G401 (cell line): ENCODE measurements around the gene NPHP4. TPM values are rescaled to one million over a fixed set of nuclear protein-coding genes. Genes with fewer than 3 reads are reported as not detected.

Source experiments
- DNase-seq: peaks from one replicate; pipeline ENCODE4 v3.0.0-alpha.2; 2015; ENCODE audit warnings: low spot score
- in situ Hi-C: cut with HindIII; loops from 2 replicates; pipeline ENCODE4 v1.10.0; 2016; ENCODE audit warnings: low sequenced_read_pairs, mixed read lengths
- total RNA-seq: library from RNA; depleted of rRNA; stranded (reverse); fragments of >200 nt; shearing (Covaris generic); gene quantifications from 2 replicates; pipeline ENCODE4 v1.2.3, GENCODE V29; 2014; rRNA removed

Gene NPHP4
- total RNA-seq, 1 experiment from 2014 or later, result 7.6 TPM

DNA sequence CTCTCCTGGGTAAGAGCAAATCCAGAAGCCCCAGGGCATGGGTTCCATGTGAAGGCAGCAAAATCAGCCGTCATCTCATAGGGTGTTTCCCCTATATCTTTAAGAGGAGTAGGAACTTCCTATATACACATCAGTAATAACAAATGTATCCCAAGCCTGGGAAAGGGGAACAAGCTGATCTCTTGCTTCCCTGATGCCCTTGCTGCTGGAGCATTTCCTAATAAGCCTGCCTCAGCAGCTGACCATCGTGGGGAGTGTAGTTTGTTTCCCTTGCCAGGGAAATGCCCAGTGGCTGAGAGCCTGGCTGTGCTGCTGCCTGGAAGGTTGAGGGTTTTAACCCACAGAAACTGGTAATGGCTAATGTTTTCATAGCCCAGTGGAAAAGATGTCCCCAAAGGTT is 177.0 kb downstream of the NPHP4 start:
- in situ Hi-C loops, result no loop called here
- DNase-seq, result no peak

GRCh38 chr1:5814046-5814619 is 178.1 kb downstream of the NPHP4 start:
- DNase-seq, result no peak
- in situ Hi-C loops, result no loop called here

DNA sequence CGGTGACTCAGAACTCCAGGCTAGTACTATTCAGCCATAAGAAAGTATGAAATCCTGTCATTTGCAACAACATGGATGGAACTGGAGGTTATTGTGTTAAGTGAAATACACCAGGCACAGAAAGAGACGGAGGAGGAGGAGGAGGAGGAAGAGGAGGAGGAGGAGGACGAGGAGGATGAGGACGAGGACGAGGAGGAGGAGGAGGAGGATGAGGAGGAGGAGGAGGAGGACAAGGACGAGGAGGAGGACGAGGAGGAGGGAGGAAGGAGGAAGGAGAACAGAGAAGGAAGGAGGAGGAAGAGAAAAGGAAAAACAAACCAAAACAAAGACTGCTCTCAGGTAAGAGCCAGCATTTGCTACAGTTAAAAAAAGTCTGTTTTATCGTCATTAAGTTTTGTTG is 178.7 kb downstream of the NPHP4 start:
- in situ Hi-C loops, result no loop called here
- DNase-seq, result no peak

Other genes starting within 250 kb of the NPHP4 start
- 0.71 and 1.8 TPM in 2 replicates for gene KCNAB2, start 53.5 kb upstream of the NPHP4 start, total RNA-seq
- 12.0 and 13.5 TPM in 2 replicates for gene CHD5, start 187.9 kb upstream of the NPHP4 start, total RNA-seq
- gene RPL22, start 207.2 kb upstream of the NPHP4 start, total RNA-seq, result 286 and 296 TPM in 2 replicates
- 0.44 and 5.1 TPM in 2 replicates for gene RNF207, start 213.7 kb upstream of the NPHP4 start, total RNA-seq
- 93.8 and 107 TPM in 2 replicates for gene ICMT, start 243.5 kb upstream of the NPHP4 start, total RNA-seq